Osteocyte (in vitro differentiated cells): ENCODE results near the gene FSTL5. TPM values are rescaled to one million over a fixed set of nuclear protein-coding genes. Genes with fewer than 3 reads are reported as not detected.

Source experiments
- DNase-seq: peaks from one replicate; pipeline ENCODE4 v3.0.0; 2021; ENCODE audit warnings: mixed read lengths; ENCODE audit not compliant: unreplicated experiment; ENCODE audit errors: extremely low spot score
- H3K27ac Mint-ChIP-seq: one replicate; pipeline ENCODE4 v1.8.0; 2021; ENCODE audit warnings: mild to moderate bottlenecking, mixed read lengths; ENCODE audit not compliant: unreplicated experiment
- H3K27me3 Mint-ChIP-seq: one replicate; pipeline ENCODE4 v1.8.0; 2021; ENCODE audit warnings: mixed read lengths; ENCODE audit not compliant: unreplicated experiment
- H3K36me3 Mint-ChIP-seq: one replicate; pipeline ENCODE4 v1.8.0; 2021; ENCODE audit warnings: mixed read lengths; ENCODE audit not compliant: unreplicated experiment
- H3K4me1 Mint-ChIP-seq: one replicate; pipeline ENCODE4 v1.8.0; 2021; ENCODE audit warnings: mixed read lengths; ENCODE audit not compliant: unreplicated experiment
- H3K4me3 Mint-ChIP-seq: one replicate; pipeline ENCODE4 v1.8.0; 2021; ENCODE audit warnings: mild to moderate bottlenecking, moderate library complexity, mixed read lengths; ENCODE audit not compliant: unreplicated experiment
- H3K9me3 Mint-ChIP-seq: one replicate; pipeline ENCODE4 v1.8.0; 2021; ENCODE audit warnings: mixed read lengths; ENCODE audit not compliant: unreplicated experiment
- total RNA-seq: library from RNA; stranded (reverse); gene quantifications from 2 replicates; pipeline ENCODE4 v1.2.1, GENCODE V29; 2021
- TF ChIP-seq, protein P1 (sequence below): fragments of 200-600 bp; sonication (generic); IDR thresholded peaks from 2 replicates; pipeline ENCODE4 v1.5.0; 2021; ENCODE audit warnings: antibody characterized with exemption, mild to moderate bottlenecking, moderate library complexity

FSTL5 gene
- total RNA-seq, 1 donor from 2014 or later: 0.11 TPM

DNA sequence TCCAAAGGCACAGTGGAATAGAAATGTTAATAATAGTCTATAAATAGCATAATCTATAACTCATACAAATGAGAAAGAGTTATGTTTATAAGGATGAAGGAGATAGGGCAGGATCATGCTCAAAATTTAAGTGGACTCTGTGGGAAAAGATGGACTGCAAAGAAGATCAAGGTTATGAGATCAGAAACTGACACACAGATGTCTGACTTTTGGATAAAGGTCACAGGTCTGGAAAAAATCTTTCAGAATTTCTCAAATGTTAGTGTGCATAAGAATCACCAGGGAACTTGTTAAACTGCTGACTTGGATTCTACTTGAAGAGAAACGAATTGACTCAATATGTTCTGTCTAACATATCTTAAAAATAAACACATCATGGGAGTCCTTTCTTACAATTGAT lies 104.1 kb downstream of the FSTL5 start:
- H3K27me3 Mint-ChIP-seq: no peaks in the 10 kb centered on the region
- H3K27ac Mint-ChIP-seq: no peak overlapping the region
- H3K4me3 Mint-ChIP-seq: no peak overlapping the region
- no peak for DNase-seq
- no peaks in the 10 kb centered on the region for H3K9me3 Mint-ChIP-seq
- no peaks in the 10 kb centered on the region for H3K36me3 Mint-ChIP-seq
- TF ChIP-seq, protein P1, sequence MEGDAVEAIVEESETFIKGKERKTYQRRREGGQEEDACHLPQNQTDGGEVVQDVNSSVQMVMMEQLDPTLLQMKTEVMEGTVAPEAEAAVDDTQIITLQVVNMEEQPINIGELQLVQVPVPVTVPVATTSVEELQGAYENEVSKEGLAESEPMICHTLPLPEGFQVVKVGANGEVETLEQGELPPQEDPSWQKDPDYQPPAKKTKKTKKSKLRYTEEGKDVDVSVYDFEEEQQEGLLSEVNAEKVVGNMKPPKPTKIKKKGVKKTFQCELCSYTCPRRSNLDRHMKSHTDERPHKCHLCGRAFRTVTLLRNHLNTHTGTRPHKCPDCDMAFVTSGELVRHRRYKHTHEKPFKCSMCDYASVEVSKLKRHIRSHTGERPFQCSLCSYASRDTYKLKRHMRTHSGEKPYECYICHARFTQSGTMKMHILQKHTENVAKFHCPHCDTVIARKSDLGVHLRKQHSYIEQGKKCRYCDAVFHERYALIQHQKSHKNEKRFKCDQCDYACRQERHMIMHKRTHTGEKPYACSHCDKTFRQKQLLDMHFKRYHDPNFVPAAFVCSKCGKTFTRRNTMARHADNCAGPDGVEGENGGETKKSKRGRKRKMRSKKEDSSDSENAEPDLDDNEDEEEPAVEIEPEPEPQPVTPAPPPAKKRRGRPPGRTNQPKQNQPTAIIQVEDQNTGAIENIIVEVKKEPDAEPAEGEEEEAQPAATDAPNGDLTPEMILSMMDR: no peak
- no peaks in the 10 kb centered on the region for H3K4me1 Mint-ChIP-seq

DNA sequence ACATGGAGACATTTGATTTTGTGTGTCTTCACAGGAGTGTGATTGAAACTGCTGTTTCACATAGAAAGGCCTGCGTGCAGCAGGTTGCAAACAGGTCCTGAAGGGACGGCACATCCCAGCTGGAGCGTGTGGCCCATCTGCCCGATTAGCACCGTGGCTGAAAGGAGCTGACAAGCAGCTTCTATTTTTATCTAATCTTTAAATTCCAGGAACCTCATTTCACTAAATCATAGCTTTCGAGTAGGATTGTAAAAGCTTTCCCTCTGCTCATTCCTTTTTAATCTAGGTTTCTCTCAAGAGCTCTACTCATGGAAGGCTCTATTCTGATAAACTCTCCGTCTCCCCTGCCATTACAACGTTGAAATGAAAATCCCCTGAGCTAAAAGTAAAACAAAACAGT lies 106.8 kb downstream of the FSTL5 start:
- Mint-ChIP-seq H3K9me3 (no peaks in the 10 kb centered on the region), H3K27me3 (no peaks in the 10 kb centered on the region), H3K36me3 (no peaks in the 10 kb centered on the region), H3K4me1 (no peaks in the 10 kb centered on the region), H3K27ac (no peak overlapping the region), H3K4me3 (no peak overlapping the region)
- TF ChIP-seq, protein P1: no peak
- DNase-seq: no peak

DNA sequence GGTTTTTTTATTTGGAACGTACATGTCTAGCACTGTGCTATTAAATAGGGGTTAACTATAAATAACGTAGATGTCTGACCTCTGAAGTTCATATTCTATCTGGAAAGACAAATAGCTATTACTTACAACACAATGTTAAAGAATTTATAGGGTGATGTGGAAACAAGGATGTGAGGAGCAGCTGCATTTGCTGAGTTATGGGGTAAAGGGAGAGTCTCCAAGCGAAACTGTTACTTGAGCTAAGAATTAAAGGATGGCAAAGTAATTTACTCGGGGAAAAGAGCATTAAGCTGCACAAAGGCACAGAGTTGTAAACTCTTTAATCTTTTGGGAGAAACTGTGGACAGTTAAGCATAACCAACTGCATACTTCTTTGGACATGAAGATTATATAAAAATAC lies 117.7 kb downstream of the FSTL5 start:
- Mint-ChIP-seq H3K36me3 (no peaks in the 10 kb centered on the region), H3K27ac (no peak overlapping the region), H3K4me3 (no peak overlapping the region), H3K4me1 (no peaks in the 10 kb centered on the region), H3K9me3 (no peaks in the 10 kb centered on the region), H3K27me3 (no peaks in the 10 kb centered on the region)
- TF ChIP-seq, protein P1: no peak
- no peak for DNase-seq

DNA sequence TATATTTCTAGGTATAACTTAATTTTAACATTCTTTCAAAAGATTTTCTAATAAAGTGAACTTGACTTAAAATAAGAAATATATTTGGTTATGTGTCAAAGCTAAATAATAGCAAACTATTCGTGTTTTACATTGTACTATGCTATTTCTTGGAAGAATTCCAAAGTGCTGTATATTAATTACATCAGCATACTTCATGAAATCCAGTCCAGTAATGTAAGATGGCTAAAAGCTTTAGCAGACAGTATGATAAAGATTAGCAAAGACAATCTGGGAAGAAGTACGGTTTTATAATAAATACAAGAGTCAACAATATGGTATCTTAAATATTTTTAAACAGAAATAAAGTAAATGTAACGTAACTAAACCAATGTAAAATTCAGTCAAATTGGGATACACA lies 125.7 kb downstream of the FSTL5 start:
- no peaks in the 10 kb centered on the region for H3K9me3 Mint-ChIP-seq
- no peak overlapping the region for H3K27ac Mint-ChIP-seq
- H3K36me3 Mint-ChIP-seq: no peaks in the 10 kb centered on the region
- H3K4me3 Mint-ChIP-seq: no peak overlapping the region
- H3K4me1 Mint-ChIP-seq: no peaks in the 10 kb centered on the region
- DNase-seq: no peak
- TF ChIP-seq, protein P1: no peak
- H3K27me3 Mint-ChIP-seq: no peaks in the 10 kb centered on the region

DNA sequence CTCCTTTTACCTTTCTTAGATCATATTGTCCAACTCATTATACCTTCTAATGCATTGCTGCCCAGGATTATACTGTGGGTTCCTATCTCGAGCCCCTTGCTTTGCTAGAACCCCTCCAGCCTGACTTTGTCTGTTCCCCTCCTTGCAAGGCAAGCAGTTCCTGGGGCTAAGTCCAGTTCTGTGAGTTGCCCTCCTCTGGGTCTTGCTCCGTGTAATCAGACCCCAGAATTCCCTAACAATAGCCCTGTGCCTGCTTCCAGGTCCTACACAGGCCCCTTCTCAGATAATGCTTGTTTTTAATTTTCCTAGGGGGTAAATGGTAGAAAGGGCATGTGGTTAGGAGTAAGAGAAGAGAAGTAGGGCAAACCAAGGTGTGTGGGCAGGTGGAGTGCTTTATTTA lies 145.9 kb downstream of the FSTL5 start:
- no peaks in the 10 kb centered on the region for H3K27me3 Mint-ChIP-seq
- no peaks in the 10 kb centered on the region for H3K4me1 Mint-ChIP-seq
- no peak for DNase-seq
- H3K36me3 Mint-ChIP-seq: no peaks in the 10 kb centered on the region
- H3K4me3 Mint-ChIP-seq: no peak overlapping the region
- H3K9me3 Mint-ChIP-seq: no peaks in the 10 kb centered on the region
- no peak overlapping the region for H3K27ac Mint-ChIP-seq
- TF ChIP-seq, protein P1: no peak
